ENCODE measurements around the gene GALNT1. TPM values are rescaled to one million over a fixed set of nuclear protein-coding genes. Genes with fewer than 3 reads are reported as not detected.

The GALNT1 gene
- total and polyA plus RNA-seq, 2 donors (not counting 1 experiment from before 2014, with no cell fraction given): 7.5 to 51.3 TPM

GRCh38 chr18:35582899-35583558, 1.5 kb downstream of the GALNT1 start:
- Mint-ChIP-seq H3K27me3 (no peaks in the 10 kb centered on the region), H3K4me1 (peaks cover 41% of the 10 kb centered on the region), H3K4me3 (peak overlapping the region; percentile 86), H3K27ac (peak overlapping the region; percentile 8), H3K9me3 (ENCODE audit: insufficient read depth) (peaks cover 1% of the 10 kb centered on the region)
- no peaks in the 10 kb centered on the region for H4K20me1 ChIP-seq (ENCODE audit: control insufficient read depth, insufficient read depth, low read length, poor library complexity, severe bottlenecking)
- WGBS (ENCODE audit: insufficient coverage): 62% methylated on average over 4 of the region's 6 CpGs
- peak overlapping the region in 1 of 5 experiments; percentile 87 for H3K4me3 ChIP-seq (ENCODE audit: control extremely low read depth in 1 of 5, extremely low read depth in 1 of 5, insufficient read depth in 1 of 5, low read depth in 2 of 5, low read length in 4 of 5)
- TF ChIP-seq CTCF (IDR thresholded peaks at IDR 0.05) (no peak), EZH2 (IDR thresholded peaks at IDR 0.05; ENCODE audit: borderline replicate concordance, insufficient read depth, low read depth, low read length, poor library complexity, severe bottlenecking) (no peak)
- POLR2A ChIA-PET: interaction anchor here (1.4 kb wide), 1 partner anchor 34 kb away, joined by 5 read pairs; no protein-coding TSS in a partner anchor
- peak overlapping the region in 1 of 2 donors; percentile 9 for H3K27ac ChIP-seq (ENCODE audit: low read length in 2 of 2)
- H3K4me1 ChIP-seq (ENCODE audit: control insufficient read depth in 2 of 2, insufficient read depth in 2 of 2, low read length in 2 of 2): peaks cover 15 to 16% of the 10 kb centered on the region in 2 donors
- peak overlapping the region; percentile 79 for H3K9ac ChIP-seq (ENCODE audit: low read length)
- peaks cover 61% of the 10 kb centered on the region for H3K79me2 ChIP-seq (ENCODE audit: control insufficient read depth, insufficient read depth, low read length)
- intact Hi-C loops (cut with micrococcal nuclease): loop anchor here (1.0 to 10.0 kb wide), 7 partner anchors 9 to 548 kb away; partner anchors contain the start of genes INO80C, RMP24 and RPRD1A
- H3K9me3 ChIP-seq (ENCODE audit: control extremely low read depth in 1 of 3, control insufficient read depth in 2 of 3, insufficient read depth in 1 of 3, low read length in 2 of 3): peaks cover 0 to 4% (median 3%) of the 10 kb centered on the region in 3 donors
- H3K36me3 ChIP-seq (replicated peaks in 1 of 2; ENCODE audit: control extremely low read depth in 1 of 2, control insufficient read depth in 1 of 2, extremely low read depth in 1 of 2, insufficient read depth in 2 of 2, low read length in 1 of 2): no peaks in the 10 kb centered on the region
- peak overlapping the region; percentile 89 for H3K4me2 ChIP-seq (replicated peaks; ENCODE audit: low read depth, low read length, poor library complexity, severe bottlenecking)
- no peak overlapping the region for H2AFZ ChIP-seq (ENCODE audit: insufficient read depth, low read depth, low read length, poor library complexity, severe bottlenecking)
- H3K27me3 ChIP-seq (replicated peaks in 1 of 4; ENCODE audit: control extremely low read depth in 1 of 4, control insufficient read depth in 3 of 4, insufficient read depth in 4 of 4, low read length in 3 of 4): no peaks in the 10 kb centered on the region
- CTCF ChIA-PET: interaction anchor here (0.6 to 1.5 kb wide), 5 partner anchors 9 to 350 kb away, joined by 3 to 6 read pairs (median 3); no protein-coding TSS in a partner anchor
- no peak for ATAC-seq (ENCODE audit: low read depth)
- no peak for DNase-seq

GRCh38 chr18:35584735-35585134, 3.2 kb downstream of the GALNT1 start:
- Histone ChIP-seq H3K9ac (ENCODE audit: low read length) (no peak overlapping the region), H3K79me2 (ENCODE audit: control insufficient read depth, insufficient read depth, low read length) (peaks cover 78% of the 10 kb centered on the region), H3K27me3 (replicated peaks in 1 of 4; ENCODE audit: control extremely low read depth in 1 of 4, control insufficient read depth in 3 of 4, insufficient read depth in 4 of 4, low read length in 3 of 4) (no peaks in the 10 kb centered on the region), H3K27ac (ENCODE audit: low read length in 2 of 2) (no peak overlapping the region), H3K4me1 (ENCODE audit: control insufficient read depth in 2 of 2, insufficient read depth in 2 of 2, low read length in 2 of 2) (peaks cover 23 to 24% of the 10 kb centered on the region in 2 donors), H3K9me3 (ENCODE audit: control extremely low read depth in 1 of 3, control insufficient read depth in 2 of 3, insufficient read depth in 1 of 3, low read length in 2 of 3) (peaks cover 0 to 6% (median 4%) of the 10 kb centered on the region in 3 donors), H2AFZ (ENCODE audit: insufficient read depth, low read depth, low read length, poor library complexity, severe bottlenecking) (no peak overlapping the region), H3K4me2 (replicated peaks; ENCODE audit: low read depth, low read length, poor library complexity, severe bottlenecking) (no peak overlapping the region), H4K20me1 (ENCODE audit: control insufficient read depth, insufficient read depth, low read length, poor library complexity, severe bottlenecking) (no peaks in the 10 kb centered on the region), H3K4me3 (ENCODE audit: control extremely low read depth in 1 of 5, extremely low read depth in 1 of 5, insufficient read depth in 1 of 5, low read depth in 2 of 5, low read length in 4 of 5) (no peak overlapping the region), H3K36me3 (replicated peaks in 1 of 2; ENCODE audit: control extremely low read depth in 1 of 2, control insufficient read depth in 1 of 2, extremely low read depth in 1 of 2, insufficient read depth in 2 of 2, low read length in 1 of 2) (no peaks in the 10 kb centered on the region)
- ATAC-seq (ENCODE audit: low read depth) (no peak), DNase-seq (no peak)
- H3K27ac Mint-ChIP-seq: peak overlapping the region; percentile 51
- ChIA-PET POLR2A (no interaction called here), CTCF (interaction anchor here (1.5 kb wide), 1 partner anchor 172 kb away, joined by 4 read pairs; no protein-coding TSS in a partner anchor)
- H3K4me3 Mint-ChIP-seq: no peak overlapping the region
- no peaks in the 10 kb centered on the region for H3K27me3 Mint-ChIP-seq
- intact Hi-C loops (cut with micrococcal nuclease): loop anchor here (10.0 kb wide), 2 partner anchors 110 to 480 kb away; partner anchors contain the start of gene RPRD1A
- no peak for TF ChIP-seq EZH2 (IDR thresholded peaks at IDR 0.05; ENCODE audit: borderline replicate concordance, insufficient read depth, low read depth, low read length, poor library complexity, severe bottlenecking)
- no peak for TF ChIP-seq CTCF (IDR thresholded peaks at IDR 0.05)
- H3K9me3 Mint-ChIP-seq (ENCODE audit: insufficient read depth): peaks cover 5% of the 10 kb centered on the region
- peaks cover 51% of the 10 kb centered on the region for H3K4me1 Mint-ChIP-seq
- 97% methylated on average over 3 of the region's 5 CpGs for WGBS (ENCODE audit: insufficient coverage)
